ENCODE measurements around the gene TFIP11.

The TFIP11 gene

GRCh38 chr22:26548303-26548702 is 36.0 kb upstream of the TFIP11 start:
- DNase-seq (ENCODE audit: low read depth), result no peak

DNA sequence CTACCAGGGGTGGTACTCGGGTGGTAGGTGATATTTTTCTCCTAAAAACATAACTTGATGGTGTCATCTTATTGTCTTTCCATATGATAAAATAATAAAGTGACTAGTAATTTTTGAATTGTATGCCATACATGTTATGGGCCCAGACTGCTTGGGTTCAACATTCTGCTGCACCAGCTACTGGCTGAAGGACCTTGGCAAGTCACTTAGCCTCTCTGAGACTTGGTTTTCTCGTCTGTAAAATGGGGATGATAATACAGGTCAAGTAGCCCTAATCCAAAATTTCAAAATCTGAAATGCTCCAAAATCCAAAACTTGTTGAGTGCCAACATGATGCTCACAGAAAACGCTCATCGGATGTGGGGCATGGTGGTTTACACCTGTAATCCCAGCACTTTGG is 35.6 kb upstream of the TFIP11 start:
- H3K4me3 ChIP-seq (ENCODE audit: low read length), result no peak overlapping the region
- no peak for DNase-seq (ENCODE audit: low read depth)
- no peak for TF ChIP-seq CTCF (conservative IDR thresholded peaks at IDR 0.05; ENCODE audit: low read length)

More at GRCh38 chr22:26548303-26548702, 36.0 kb upstream of the TFIP11 start:
- H3K4me3 ChIP-seq (ENCODE audit: low read length), result no peak overlapping the region
- no peak for TF ChIP-seq CTCF (conservative IDR thresholded peaks at IDR 0.05; ENCODE audit: low read length)

DNA sequence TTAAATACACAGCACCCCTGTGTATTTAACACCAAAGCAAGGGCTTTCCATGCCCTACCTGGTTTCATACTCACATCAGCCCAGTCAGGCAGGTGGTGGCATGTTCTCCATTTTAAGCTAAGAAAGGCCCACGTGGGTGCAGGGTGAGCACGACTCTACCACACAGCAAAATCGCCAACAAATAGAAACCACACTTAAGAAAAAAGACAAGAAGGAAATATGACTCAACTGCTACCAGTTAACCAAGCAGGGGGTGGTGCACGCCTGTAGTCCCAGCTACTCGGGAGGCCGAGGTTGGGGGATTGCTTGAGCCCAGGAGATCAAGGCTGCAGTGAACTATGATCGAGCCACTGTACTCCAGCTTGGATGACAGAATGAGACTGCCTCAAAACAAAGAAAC is 35.2 kb upstream of the TFIP11 start:
- DNase-seq (ENCODE audit: low read depth), result no peak
- no peak for TF ChIP-seq CTCF (conservative IDR thresholded peaks at IDR 0.05; ENCODE audit: low read length)
- no peak overlapping the region for H3K4me3 ChIP-seq (ENCODE audit: low read length)

- TF ChIP-seq CTCF (conservative IDR thresholded peaks at IDR 0.05; ENCODE audit: low read length), result no peak
- DNase-seq (ENCODE audit: low read depth), result no peak
These were observed 34.0 kb upstream of the TFIP11 start for GRCh38 chr22:26546282-26546681.

DNA sequence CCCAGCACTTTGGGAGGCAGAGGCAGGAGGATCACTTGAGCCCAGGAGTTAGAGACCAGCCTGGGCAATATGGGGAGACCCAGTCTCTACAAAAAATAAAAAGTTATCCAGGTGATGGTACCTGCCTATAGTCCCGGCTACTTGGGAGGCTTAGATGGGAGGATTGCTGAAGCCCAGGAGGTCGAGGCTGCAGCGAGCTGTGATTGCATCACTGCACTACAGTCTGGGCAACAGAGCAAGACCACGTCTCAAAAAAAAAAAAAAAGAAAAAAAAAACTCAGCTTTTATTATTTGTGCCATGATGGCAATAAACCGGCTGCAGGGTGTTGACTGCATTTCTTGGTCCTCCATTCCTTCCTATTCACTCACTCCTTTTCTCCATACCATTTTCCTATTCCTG is 33.6 kb upstream of the TFIP11 start:
- DNase-seq (ENCODE audit: low read depth), result no peak
- H3K4me3 ChIP-seq (ENCODE audit: low read length), result no peak overlapping the region
- TF ChIP-seq CTCF (conservative IDR thresholded peaks at IDR 0.05; ENCODE audit: low read length), result no peak

More at GRCh38 chr22:26546282-26546681, 34.0 kb upstream of the TFIP11 start:
- no peak overlapping the region for H3K4me3 ChIP-seq (ENCODE audit: low read length)

- no peak overlapping the region for H3K4me3 ChIP-seq (ENCODE audit: low read length)
- no peak for TF ChIP-seq CTCF (conservative IDR thresholded peaks at IDR 0.05; ENCODE audit: low read length)
- DNase-seq (ENCODE audit: low read depth), result no peak
These were observed 33.1 kb upstream of the TFIP11 start for GRCh38 chr22:26545385-26545784.

GRCh38 chr22:26544489-26544888 is 32.2 kb upstream of the TFIP11 start:
- DNase-seq (ENCODE audit: low read depth), result no peak
- no peak for TF ChIP-seq CTCF (conservative IDR thresholded peaks at IDR 0.05; ENCODE audit: low read length)
- H3K4me3 ChIP-seq (ENCODE audit: low read length), result no peak overlapping the region
